Activated CD8-positive, alpha-beta memory T cell treated with anti-CD3 and anti-CD28 coated beads for 36 hours (primary cell): ENCODE data around the gene FBXO30. TPM values are rescaled to one million over a fixed set of nuclear protein-coding genes. Genes with fewer than 3 reads are reported as not detected.

Experiments
- CTCF ChIA-PET: fragments of 350-600 bp; sonication (Branson Sonifier 250); formaldehyde crosslinking; loops from one replicate; lab custom pipeline; 2021; ENCODE audit warnings: antibody characterized with exemption; lab: Charles Lee
- POLR2A ChIA-PET: fragments of 350-600 bp; sonication (Branson Sonifier 250); formaldehyde crosslinking; loops from one replicate; lab custom pipeline; 2021; ENCODE audit warnings: antibody characterized with exemption; lab: Charles Lee
- total RNA-seq, 2 experiments: library from RNA; stranded (reverse); gene quantifications; one replicate each; pipeline ENCODE4 v1.2.3, GENCODE V29; 2021

FBXO30 gene
- total RNA-seq = 1 to 10 TPM; 8.0 to 8.2 TPM

- ChIA-PET CTCF (interaction anchor here (0.7 to 1.3 kb wide), 3 partner anchors 9 to 79 kb away, joined by 3 read pairs; no protein-coding TSS in a partner anchor), POLR2A (interaction anchor here (1.7 to 3.4 kb wide), 2 partner anchors 79 to 150 kb away, joined by 6 to 36 read pairs; partner anchors contain the start of genes EPM2A and SHPRH)
These were observed at the start of gene FBXO30 for GRCh38 chr6:145814501-145815308. Gene FBXO30 (minus strand): TSS chr6:145814795. CDS start chr6:145806405, 8,390 bp downstream.

GRCh38 chr6:145863988-145864616, 49.5 kb upstream of the FBXO30 start:
- CTCF ChIA-PET = no interaction called here
- POLR2A ChIA-PET = no interaction called here

- CTCF ChIA-PET = interaction anchor here (0.6 kb wide), 1 partner anchor 59 kb away, joined by 3 read pairs; no protein-coding TSS in a partner anchor
- POLR2A ChIA-PET = no interaction called here
These were observed 48.8 kb upstream of the FBXO30 start for GRCh38 chr6:145863366-145863765.

GRCh38 chr6:145860562-145860961, 46.0 kb upstream of the FBXO30 start:
- POLR2A ChIA-PET = no interaction called here
- CTCF ChIA-PET = no interaction called here

- POLR2A ChIA-PET = no interaction called here
- CTCF ChIA-PET = no interaction called here
These were observed 36.1 kb upstream of the FBXO30 start for GRCh38 chr6:145850671-145851070.

GRCh38 chr6:145848541-145848940, 33.9 kb upstream of the FBXO30 start:
- ChIA-PET POLR2A (no interaction called here), CTCF (no interaction called here)

- ChIA-PET POLR2A (interaction anchor here (0.6 kb wide), 1 partner anchor 20 kb away, joined by 3 read pairs; no protein-coding TSS in a partner anchor), CTCF (no interaction called here)
These were observed 31.0 kb upstream of the FBXO30 start for GRCh38 chr6:145845557-145845956.

- POLR2A ChIA-PET = interaction anchor here (0.6 kb wide), 1 partner anchor 21 kb away, joined by 3 read pairs; no protein-coding TSS in a partner anchor
- CTCF ChIA-PET = no interaction called here
These were observed 30.4 kb upstream of the FBXO30 start for GRCh38 chr6:145844933-145845540.

- ChIA-PET POLR2A (no interaction called here), CTCF (no interaction called here)
These were observed 28.3 kb upstream of the FBXO30 start for GRCh38 chr6:145842693-145843546.

GRCh38 chr6:145841668-145842067, 27.1 kb upstream of the FBXO30 start:
- ChIA-PET CTCF (interaction anchor here (1.1 kb wide), 1 partner anchor 17 kb away, joined by 3 read pairs; no protein-coding TSS in a partner anchor), POLR2A (no interaction called here)

GRCh38 chr6:145839653-145840052, 25.1 kb upstream of the FBXO30 start:
- ChIA-PET CTCF (no interaction called here), POLR2A (no interaction called here)

- CTCF ChIA-PET = no interaction called here
These were observed 23.7 kb upstream of the FBXO30 start for GRCh38 chr6:145838305-145838704.

GRCh38 chr6:145836772-145837171, 22.2 kb upstream of the FBXO30 start:
- ChIA-PET POLR2A (no interaction called here), CTCF (no interaction called here)

More at GRCh38 chr6:145838305-145838704, 23.7 kb upstream of the FBXO30 start:
- POLR2A ChIA-PET = no interaction called here

- CTCF ChIA-PET = no interaction called here
- POLR2A ChIA-PET = no interaction called here
These were observed 21.6 kb upstream of the FBXO30 start for GRCh38 chr6:145836170-145836569.

- CTCF ChIA-PET = no interaction called here
These were observed 16.0 kb upstream of the FBXO30 start for GRCh38 chr6:145830612-145831011.

GRCh38 chr6:145829950-145830349, 15.4 kb upstream of the FBXO30 start:
- CTCF ChIA-PET = no interaction called here
- POLR2A ChIA-PET = no interaction called here

More at GRCh38 chr6:145830612-145831011, 16.0 kb upstream of the FBXO30 start:
- POLR2A ChIA-PET = no interaction called here

GRCh38 chr6:145829102-145829501, 14.5 kb upstream of the FBXO30 start:
- ChIA-PET POLR2A (no interaction called here), CTCF (no interaction called here)

- CTCF ChIA-PET = interaction anchor here (1.1 kb wide), 1 partner anchor 17 kb away, joined by 3 read pairs; no protein-coding TSS in a partner anchor
- POLR2A ChIA-PET = no interaction called here
These were observed 9.7 kb upstream of the FBXO30 start for GRCh38 chr6:145824344-145824743.
